Neural progenitor cell (in vitro differentiated cells): Measurements from ENCODE around the gene LRRC47.

Source experiments
- CTCF ChIP-seq: fragments of 200-600 bp; sonication (generic); IDR thresholded peaks from 2 replicates; pipeline ENCODE4 v1.5.1; 2017; ENCODE audit warnings: antibody characterized with exemption, mild to moderate bottlenecking
- EZH2 ChIP-seq: fragments of 200-600 bp; sonication (generic); IDR thresholded peaks from 2 replicates; pipeline ENCODE4 v1.6.1; 2017; ENCODE audit warnings: antibody characterized with exemption, mild to moderate bottlenecking, moderate library complexity
- EZH2phosphoT487 ChIP-seq: fragments of 200-600 bp; sonication (generic); IDR thresholded peaks from 2 replicates; pipeline ENCODE4 v1.6.1; 2017; ENCODE audit warnings: antibody characterized with exemption

- TF ChIP-seq EZH2 (no peak), CTCF (no peak), EZH2phosphoT487 (no peak)
Observed at GRCh38 chr1:3788756-3789420, 7.4 kb downstream of the LRRC47 start.
